MM.1S (cell line): ENCODE data around the gene ZNF621.

ENCODE experiments used
- EZH2 ChIP-seq: fragments of 300-600 bp; sonication (generic); optimal IDR thresholded peaks from 2 replicates; pipeline ENCODE3; 2017; ENCODE audit warnings: low read depth, mild to moderate bottlenecking, antibody characterized with exemption, low read length, mixed read lengths
- TF ChIP-seq, protein P1 (sequence below): fragments of 300-600 bp; sonication (generic); IDR thresholded peaks from 2 replicates; pipeline ENCODE4 v1.5.1; 2016; ENCODE audit warnings: antibody characterized with exemption, low read length, mixed read lengths

DNA sequence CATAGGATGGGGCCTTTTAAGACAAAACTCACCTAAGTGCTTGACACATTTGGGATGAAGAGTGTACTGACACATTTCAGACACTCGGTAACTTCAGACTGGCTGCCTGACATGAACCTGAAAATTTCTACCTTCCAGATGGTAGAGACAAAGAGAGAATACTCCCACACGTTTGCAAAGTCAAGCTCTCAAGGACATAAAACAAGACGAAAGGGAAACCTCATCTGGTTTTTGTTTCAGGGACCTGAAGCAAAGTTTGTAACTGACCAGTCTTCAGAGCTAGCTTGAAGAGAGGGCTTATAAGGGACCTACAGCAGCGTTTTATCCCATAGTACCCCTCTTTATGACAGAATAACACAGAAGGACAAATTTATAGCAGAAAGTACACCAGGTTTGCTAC, 41.9 kb downstream of the ZNF621 start:
- no peak for TF ChIP-seq EZH2
- TF ChIP-seq, protein P1, sequence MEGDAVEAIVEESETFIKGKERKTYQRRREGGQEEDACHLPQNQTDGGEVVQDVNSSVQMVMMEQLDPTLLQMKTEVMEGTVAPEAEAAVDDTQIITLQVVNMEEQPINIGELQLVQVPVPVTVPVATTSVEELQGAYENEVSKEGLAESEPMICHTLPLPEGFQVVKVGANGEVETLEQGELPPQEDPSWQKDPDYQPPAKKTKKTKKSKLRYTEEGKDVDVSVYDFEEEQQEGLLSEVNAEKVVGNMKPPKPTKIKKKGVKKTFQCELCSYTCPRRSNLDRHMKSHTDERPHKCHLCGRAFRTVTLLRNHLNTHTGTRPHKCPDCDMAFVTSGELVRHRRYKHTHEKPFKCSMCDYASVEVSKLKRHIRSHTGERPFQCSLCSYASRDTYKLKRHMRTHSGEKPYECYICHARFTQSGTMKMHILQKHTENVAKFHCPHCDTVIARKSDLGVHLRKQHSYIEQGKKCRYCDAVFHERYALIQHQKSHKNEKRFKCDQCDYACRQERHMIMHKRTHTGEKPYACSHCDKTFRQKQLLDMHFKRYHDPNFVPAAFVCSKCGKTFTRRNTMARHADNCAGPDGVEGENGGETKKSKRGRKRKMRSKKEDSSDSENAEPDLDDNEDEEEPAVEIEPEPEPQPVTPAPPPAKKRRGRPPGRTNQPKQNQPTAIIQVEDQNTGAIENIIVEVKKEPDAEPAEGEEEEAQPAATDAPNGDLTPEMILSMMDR, result no peak
